Ishikawa (cell line): ENCODE measurements around the gene SPATA32.
A peak's percentile ranks its signal among the peaks of the same experiment; 100 is the strongest.

Source experiments
- CEBPB ChIP-seq: IDR thresholded peaks from 2 replicates; pipeline ENCODE4 v1.6.1; 2012
- CREB1 ChIP-seq: IDR thresholded peaks from 2 replicates; pipeline ENCODE4 v1.6.1; 2012; ENCODE audit warnings: low read depth
- EGR1 ChIP-seq: IDR thresholded peaks from 2 replicates; pipeline ENCODE4 v1.6.1; 2012
- EP300 ChIP-seq: IDR thresholded peaks from 2 replicates; pipeline ENCODE4 v1.6.1; 2012; ENCODE audit warnings: borderline replicate concordance
- FOXM1 ChIP-seq: IDR thresholded peaks from 2 replicates; pipeline ENCODE4 v1.6.1; 2012; ENCODE audit warnings: low read depth, borderline replicate concordance
- NFIC ChIP-seq: IDR thresholded peaks from 2 replicates; pipeline ENCODE4 v1.6.1; 2012
- RAD21 ChIP-seq: IDR thresholded peaks from 2 replicates; pipeline ENCODE4 v1.6.1; 2012; ENCODE audit warnings: low read depth
- REST ChIP-seq: IDR thresholded peaks from 2 replicates; pipeline ENCODE4 v1.6.1; 2012; ENCODE audit warnings: low read depth, mild to moderate bottlenecking
- TAF1 ChIP-seq: IDR thresholded peaks from 2 replicates; pipeline ENCODE4 v1.6.1; 2012; ENCODE audit warnings: low read depth, mild to moderate bottlenecking
- TCF12 ChIP-seq: IDR thresholded peaks from 2 replicates; pipeline ENCODE4 v1.6.1; 2012; ENCODE audit warnings: low read depth
- TEAD4 ChIP-seq: IDR thresholded peaks from 2 replicates; pipeline ENCODE4 v1.6.1; 2012
- USF1 ChIP-seq: IDR thresholded peaks from 2 replicates; pipeline ENCODE4 v1.6.1; 2012
- YY1 ChIP-seq: IDR thresholded peaks from 2 replicates; pipeline ENCODE4 v1.6.1; 2012; ENCODE audit warnings: low read depth
- ZBTB7A ChIP-seq: IDR thresholded peaks from 2 replicates; pipeline ENCODE4 v1.6.1; 2012; ENCODE audit warnings: low read depth
- TF ChIP-seq, protein P1 (sequence below): IDR thresholded peaks from 2 replicates; pipeline ENCODE4 v1.6.1; 2012

Gene SPATA32

DNA sequence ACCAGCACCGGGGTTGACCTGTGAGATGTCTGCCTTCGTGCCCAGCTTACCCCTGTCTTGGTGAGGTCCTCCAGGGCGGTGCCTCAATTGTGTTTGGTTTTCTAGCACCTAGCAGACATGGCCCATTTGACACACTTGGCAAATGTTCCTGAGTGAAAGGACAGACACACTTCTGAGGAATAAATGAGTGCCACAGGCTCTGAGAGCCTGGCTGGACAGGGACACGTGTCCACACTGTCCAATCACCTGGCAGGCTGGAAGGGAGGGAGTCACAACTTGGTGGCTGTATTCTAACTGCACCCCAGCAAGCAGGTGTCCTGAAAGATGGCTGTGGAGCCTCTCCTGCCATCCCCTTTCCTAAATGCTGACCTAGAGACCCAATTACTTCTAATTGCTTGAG is 47.5 kb upstream of the SPATA32 start:
- TF ChIP-seq USF1: peak; percentile 8; the same call in 1 of the 2 replicates
- no peak for TF ChIP-seq ZBTB7A

GRCh38 chr17:45308840-45309239 is 46.9 kb upstream of the SPATA32 start:
- TF ChIP-seq EP300 (no peak), FOXM1 (no peak), CEBPB (no peak), YY1 (no peak), TAF1 (no peak), TEAD4 (no peak), ZBTB7A (no peak), TCF12 (no peak), REST (no peak), RAD21 (no peak)
- TF ChIP-seq, protein P1, sequence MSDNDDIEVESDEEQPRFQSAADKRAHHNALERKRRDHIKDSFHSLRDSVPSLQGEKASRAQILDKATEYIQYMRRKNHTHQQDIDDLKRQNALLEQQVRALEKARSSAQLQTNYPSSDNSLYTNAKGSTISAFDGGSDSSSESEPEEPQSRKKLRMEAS: no peak

DNA sequence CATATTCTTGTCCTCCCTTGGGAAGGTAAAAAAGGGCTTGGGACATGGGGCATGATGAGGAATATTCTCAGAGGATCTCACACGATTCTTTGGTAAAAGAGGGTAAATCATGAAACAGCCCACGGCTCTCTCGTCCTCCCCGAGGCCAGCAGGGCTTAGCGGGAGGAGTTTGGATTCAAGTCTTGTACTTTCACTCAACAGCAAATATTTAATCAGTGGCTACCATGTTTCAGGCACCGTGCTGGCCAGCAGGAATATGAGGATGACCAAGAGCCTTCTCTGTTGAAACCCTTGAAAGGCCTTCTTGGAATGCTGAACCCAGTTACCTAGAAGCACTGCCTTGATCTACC is 46.1 kb upstream of the SPATA32 start:
- TF ChIP-seq CREB1: no peak
- no peak for TF ChIP-seq USF1
- TF ChIP-seq NFIC: no peak
- TF ChIP-seq RAD21: no peak
- TF ChIP-seq, protein P1: no peak
- no peak for TF ChIP-seq FOXM1
- no peak for TF ChIP-seq EP300
- no peak for TF ChIP-seq TAF1
- no peak for TF ChIP-seq TEAD4
- no peak for TF ChIP-seq ZBTB7A
- no peak for TF ChIP-seq TCF12
- no peak for TF ChIP-seq REST

DNA sequence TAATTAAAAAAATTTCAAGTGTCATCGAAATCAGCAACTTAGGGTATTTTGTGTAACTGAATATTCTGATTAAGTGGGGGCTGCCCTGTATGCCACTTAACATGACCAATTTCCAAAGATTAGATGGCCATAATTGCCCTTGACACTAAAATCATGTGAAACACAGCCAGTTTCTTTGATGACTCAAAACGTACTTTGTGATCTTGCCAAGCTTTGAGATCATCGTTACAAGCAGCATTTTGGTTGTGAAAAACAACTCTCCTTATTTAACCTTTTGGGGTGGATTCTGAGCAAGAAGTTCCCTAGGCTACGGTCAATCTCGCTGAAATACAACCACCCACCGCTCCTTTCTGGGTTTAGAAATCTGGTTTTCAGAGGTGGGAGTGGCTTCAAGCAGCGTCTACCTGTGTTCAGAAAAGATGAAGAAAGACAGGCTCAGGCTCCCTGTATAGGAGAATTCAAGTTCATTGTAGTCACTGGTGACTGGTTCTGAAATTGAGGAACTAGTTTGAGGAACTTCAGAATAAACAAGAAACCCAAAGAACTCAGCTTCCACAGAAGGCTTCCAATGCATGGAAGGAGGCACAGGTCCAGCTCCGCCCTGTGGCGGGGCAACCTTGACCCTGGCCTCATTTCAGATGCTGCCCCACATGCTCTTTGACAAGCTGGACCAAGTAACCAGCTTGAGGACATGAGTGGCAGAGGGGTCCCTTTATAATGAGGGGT is 45.6 kb upstream of the SPATA32 start:
- no peak for TF ChIP-seq FOXM1
- no peak for TF ChIP-seq EGR1
- no peak for TF ChIP-seq YY1
- TF ChIP-seq CEBPB: no peak
- no peak for TF ChIP-seq USF1
- no peak for TF ChIP-seq REST
- TF ChIP-seq, protein P1: no peak
- TF ChIP-seq EP300: no peak
- no peak for TF ChIP-seq TAF1
- no peak for TF ChIP-seq ZBTB7A
- no peak for TF ChIP-seq RAD21
- no peak for TF ChIP-seq NFIC
